Activated T-cell treated with anti-CD3 and anti-CD28 coated beads, Interleukin-2, amount 50 U/mL, for 72 hours (primary cell): ENCODE measurements around the gene PGAP6. TPM values are rescaled to one million over a fixed set of nuclear protein-coding genes. Genes with fewer than 3 reads are reported as not detected.
"Not testable (repeated sequence)": the region's sequence is repeated elsewhere in the genome, so short reads cannot be mapped to it uniquely, and the experiment has no call there.

Source experiments
- ATAC-seq, 2 donors: fragments of 150-1000 bp; cut with Tn5 transposase; replicated peaks in 1 of 2; 2 replicates each; pipeline ENCODE4 v1.10.0; 2021; ENCODE audit warnings: moderate library complexity in 2 of 2, mild to moderate bottlenecking in 1 of 2
- DNase-seq, 2 donors: peaks; one replicate each; pipeline ENCODE4 v3.0.0; 2021 to 2022; ENCODE audit warnings: mixed read lengths in 1 of 2
- H3K27ac Mint-ChIP-seq: one replicate; pipeline ENCODE4 v1.8.0; 2022; ENCODE audit warnings: mild to moderate bottlenecking, moderate library complexity, mixed read lengths
- H3K27me3 Mint-ChIP-seq: one replicate; pipeline ENCODE4 v1.8.0; 2022; ENCODE audit warnings: low read depth, mixed read lengths
- H3K36me3 Mint-ChIP-seq, 2 donors: one replicate each; pipeline ENCODE4 v1.8.0; 2022; ENCODE audit warnings: mixed read lengths in 2 of 2, mild to moderate bottlenecking in 1 of 2; ENCODE audit not compliant: insufficient read depth in 2 of 2
- H3K4me1 Mint-ChIP-seq: one replicate; pipeline ENCODE4 v1.8.0; 2022; ENCODE audit warnings: low read depth, mixed read lengths
- H3K4me3 Mint-ChIP-seq, 2 donors: one replicate each; pipeline ENCODE4 v1.8.0; 2022; ENCODE audit warnings: mild to moderate bottlenecking in 2 of 2, mixed read lengths in 2 of 2, moderate library complexity in 2 of 2
- H3K9me3 Mint-ChIP-seq, 2 donors: one replicate each; pipeline ENCODE4 v1.8.0; 2022; ENCODE audit warnings: mixed read lengths in 2 of 2
- total RNA-seq, 2 donors: library from RNA; stranded (reverse); gene quantifications; one replicate each; pipeline ENCODE4 v1.2.3, GENCODE V29; 2022

Gene PGAP6
- total RNA-seq, 2 donors from 2014 or later = 29.7 to 39.7 TPM

DNA sequence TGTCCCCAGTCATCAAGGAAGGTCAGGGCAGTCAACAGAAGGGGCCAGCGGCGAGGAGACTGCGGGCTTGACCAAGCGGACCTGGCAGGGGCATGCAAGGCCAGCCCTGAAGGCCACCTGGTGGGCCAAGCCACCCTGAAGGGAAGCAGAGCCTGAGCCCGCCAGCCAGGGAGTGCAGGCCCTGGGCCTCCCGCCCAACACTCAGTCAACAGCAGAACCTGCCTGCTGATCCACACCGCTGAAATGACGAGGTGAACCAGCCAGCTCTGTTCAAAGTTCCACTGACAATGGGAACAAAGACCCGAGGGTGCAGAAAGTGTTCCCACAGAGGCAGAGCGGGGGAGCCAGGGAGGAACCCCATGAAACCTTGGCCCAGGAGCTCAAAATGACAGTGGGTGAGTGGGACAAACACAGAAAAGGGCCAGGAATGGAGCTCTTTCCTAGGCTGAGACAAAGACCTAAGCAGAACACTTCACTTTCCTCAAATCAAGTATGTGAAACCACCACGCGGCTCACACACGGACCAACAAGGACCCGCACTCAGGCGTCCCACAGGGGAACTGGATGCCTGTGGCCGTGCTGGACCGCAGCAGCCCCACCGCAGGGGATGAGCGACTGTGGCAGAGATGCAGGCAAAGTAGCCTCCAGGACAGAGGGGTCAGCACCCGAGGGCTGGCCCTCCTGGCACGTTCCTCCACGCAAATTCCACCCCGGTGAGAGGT is 41.2 kb downstream of the PGAP6 start:
- Mint-ChIP-seq H3K9me3 (no peaks in the 10 kb centered on the region), H3K4me3 (no peak overlapping the region), H3K4me1 (peaks cover 56% of the 10 kb centered on the region), H3K36me3 (peaks cover 2 to 9% of the 10 kb centered on the region in 2 donors), H3K27me3 (no peaks in the 10 kb centered on the region), H3K27ac (no peak overlapping the region)
- no peak for ATAC-seq
- no peak for DNase-seq

GRCh38 chr16:339680-340079 is 42.1 kb downstream of the PGAP6 start:
- peak; percentile 25 to 36 for ATAC-seq
- no peaks in the 10 kb centered on the region for H3K9me3 Mint-ChIP-seq
- H3K27ac Mint-ChIP-seq = no peak overlapping the region
- H3K36me3 Mint-ChIP-seq = peaks cover 2 to 7% of the 10 kb centered on the region in 2 donors
- DNase-seq = no peak
- H3K4me3 Mint-ChIP-seq = peak overlapping the region in 1 of 2 donors; percentile 42
- no peaks in the 10 kb centered on the region for H3K27me3 Mint-ChIP-seq
- peaks cover 55% of the 10 kb centered on the region for H3K4me1 Mint-ChIP-seq

GRCh38 chr16:337975-338575 is 43.7 kb downstream of the PGAP6 start:
- no peak overlapping the region for H3K4me3 Mint-ChIP-seq
- no peak overlapping the region for H3K27ac Mint-ChIP-seq
- no peaks in the 10 kb centered on the region for H3K27me3 Mint-ChIP-seq
- DNase-seq (no peak), ATAC-seq (no peak)
- peaks cover 45% of the 10 kb centered on the region for H3K4me1 Mint-ChIP-seq
- H3K36me3 Mint-ChIP-seq = peaks cover 0 to 2% of the 10 kb centered on the region in 2 donors
- H3K9me3 Mint-ChIP-seq = peaks cover 0 to 3% of the 10 kb centered on the region in 2 donors

DNA sequence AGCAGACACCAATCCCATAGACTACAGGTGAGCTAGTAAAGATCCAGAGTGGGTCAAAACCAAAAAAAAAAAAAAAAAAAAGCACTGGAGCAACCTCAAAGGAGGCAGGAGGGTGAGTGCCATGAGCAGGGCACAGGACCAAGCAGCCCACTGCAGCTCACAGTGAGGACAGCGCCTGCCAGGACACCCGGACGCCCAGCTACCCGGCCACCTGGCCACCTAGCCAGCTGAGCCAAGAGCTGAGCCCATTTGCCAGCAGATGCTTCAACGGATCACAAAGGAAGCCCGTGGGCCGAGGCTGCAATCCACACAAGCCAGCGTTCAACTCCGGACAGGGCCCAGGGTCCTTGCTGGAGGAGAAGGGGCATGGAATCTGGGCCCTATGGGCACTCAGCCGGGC is 44.3 kb downstream of the PGAP6 start:
- peaks cover 42% of the 10 kb centered on the region for H3K4me1 Mint-ChIP-seq
- H3K27me3 Mint-ChIP-seq = no peaks in the 10 kb centered on the region
- H3K9me3 Mint-ChIP-seq = peaks cover 0 to 3% of the 10 kb centered on the region in 2 donors
- ATAC-seq (no peak), DNase-seq (no peak)
- peaks cover 0 to 2% of the 10 kb centered on the region in 2 donors for H3K36me3 Mint-ChIP-seq
- H3K27ac Mint-ChIP-seq = no peak overlapping the region
- no peak overlapping the region for H3K4me3 Mint-ChIP-seq

- ATAC-seq (no peak), DNase-seq (no peak)
- no peaks in the 10 kb centered on the region for H3K27me3 Mint-ChIP-seq
- H3K27ac Mint-ChIP-seq = no peak overlapping the region
- no peaks in the 10 kb centered on the region for H3K36me3 Mint-ChIP-seq
- H3K4me3 Mint-ChIP-seq = no peak overlapping the region
- H3K4me1 Mint-ChIP-seq = peaks cover 45% of the 10 kb centered on the region
- peaks cover 0 to 3% of the 10 kb centered on the region in 2 donors for H3K9me3 Mint-ChIP-seq
Measured at GRCh38 chr16:336269-336668, 45.5 kb downstream of the PGAP6 start.

DNA sequence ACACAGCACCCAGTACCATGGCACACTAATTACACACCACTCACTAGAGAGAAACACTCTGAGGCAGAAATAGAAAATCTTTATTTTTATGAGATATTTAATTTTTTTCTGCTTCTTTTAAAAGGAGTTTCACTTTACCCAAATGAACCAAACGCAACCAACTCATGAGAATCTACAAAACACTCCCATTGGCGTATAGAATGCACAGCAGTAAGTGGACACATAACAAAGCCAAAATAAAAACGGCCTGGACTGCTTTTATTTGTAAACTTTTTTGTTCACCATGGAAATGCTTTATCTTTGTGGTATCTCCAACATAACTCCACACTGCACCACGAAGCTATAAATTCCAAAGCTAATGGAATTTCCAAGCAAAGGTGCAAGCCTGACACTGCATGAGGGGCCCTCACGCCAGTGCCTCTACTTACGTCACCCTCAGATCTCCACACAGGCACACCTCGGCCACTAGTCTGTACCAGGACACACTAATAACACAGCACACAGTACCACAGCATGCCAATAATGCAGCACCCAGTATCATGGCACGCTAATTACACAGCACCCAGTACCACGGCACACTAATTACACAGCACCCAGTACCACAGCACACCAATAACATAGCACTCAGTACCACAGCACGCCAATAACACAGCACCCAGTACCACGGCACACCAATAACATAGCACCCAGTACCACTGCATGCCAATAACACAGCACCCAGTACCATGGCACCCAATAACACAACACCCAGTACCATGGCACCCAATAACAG is 46.7 kb downstream of the PGAP6 start:
- not testable (repeated sequence) for DNase-seq, H3K36me3 Mint-ChIP-seq, ATAC-seq, H3K4me3 Mint-ChIP-seq, H3K27me3 Mint-ChIP-seq, H3K9me3 Mint-ChIP-seq, H3K27ac Mint-ChIP-seq
- peaks cover 56% of the 10 kb centered on the region for H3K4me1 Mint-ChIP-seq

GRCh38 chr16:334164-334832 is 47.5 kb downstream of the PGAP6 start:
- ATAC-seq, DNase-seq, H3K27me3 Mint-ChIP-seq, H3K9me3 Mint-ChIP-seq, H3K4me3 Mint-ChIP-seq, H3K36me3 Mint-ChIP-seq, H3K27ac Mint-ChIP-seq: not testable (repeated sequence)
- peaks cover 51% of the 10 kb centered on the region for H3K4me1 Mint-ChIP-seq

- Mint-ChIP-seq H3K9me3 (peaks cover 0 to 3% of the 10 kb centered on the region in 2 donors), H3K36me3 (peaks cover 0 to 3% of the 10 kb centered on the region in 2 donors), H3K27ac (no peak overlapping the region), H3K4me1 (peaks cover 47% of the 10 kb centered on the region), H3K27me3 (no peaks in the 10 kb centered on the region), H3K4me3 (no peak overlapping the region)
- DNase-seq (no peak), ATAC-seq (no peak)
Measured at GRCh38 chr16:333406-334094, 48.2 kb downstream of the PGAP6 start.

DNA sequence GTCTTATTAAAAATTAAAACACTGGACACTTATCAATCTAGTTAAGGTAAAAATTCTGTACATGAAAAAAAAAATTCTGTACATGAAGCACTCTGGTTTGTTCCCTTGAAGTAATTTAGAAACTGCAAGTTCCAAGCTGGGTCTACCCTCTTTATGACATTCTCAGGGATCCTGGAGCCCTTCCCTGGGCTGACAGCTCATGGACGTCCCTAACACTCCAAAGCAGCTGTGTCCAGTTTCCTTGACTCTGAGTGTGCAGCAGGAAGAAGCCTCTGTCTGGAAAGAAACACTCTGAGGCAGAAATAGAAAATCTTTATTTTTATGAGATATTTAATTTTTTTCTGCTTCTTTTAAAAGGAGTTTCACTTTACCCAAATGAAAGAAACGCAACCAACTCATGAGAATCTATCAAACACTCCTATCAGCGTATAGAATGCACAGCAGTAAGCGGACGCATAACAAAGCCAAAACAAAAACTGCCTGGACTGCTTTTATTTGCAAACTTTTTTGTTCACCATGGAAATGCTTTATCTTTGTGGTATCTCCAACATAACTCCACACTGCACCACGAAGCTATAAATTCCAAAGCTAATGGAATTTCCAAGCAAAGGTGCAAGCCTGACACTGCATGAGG is 50.5 kb downstream of the PGAP6 start:
- H3K9me3 Mint-ChIP-seq, H3K36me3 Mint-ChIP-seq, ATAC-seq, H3K27ac Mint-ChIP-seq, DNase-seq, H3K27me3 Mint-ChIP-seq, H3K4me3 Mint-ChIP-seq: not testable (repeated sequence)
- H3K4me1 Mint-ChIP-seq = peaks cover 58% of the 10 kb centered on the region

DNA sequence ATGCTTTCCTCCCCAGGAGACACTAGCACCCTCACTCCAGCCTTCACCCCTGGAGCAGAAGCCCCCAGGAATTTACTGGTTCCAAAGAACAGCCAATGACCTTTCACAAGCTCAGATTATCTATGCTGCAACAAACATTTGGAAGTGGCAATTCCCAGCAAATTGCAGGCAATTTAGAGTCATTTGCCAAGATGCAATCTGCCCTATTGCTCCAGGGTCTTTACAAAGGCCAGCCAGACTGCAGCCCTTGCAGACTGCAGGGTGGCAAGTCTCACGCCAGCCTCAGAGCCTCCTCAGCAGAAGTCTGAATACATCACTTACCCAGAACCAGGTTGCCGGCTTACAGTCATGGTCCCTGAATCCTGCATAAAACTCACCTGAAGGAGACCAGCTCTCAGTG is 51.0 kb downstream of the PGAP6 start:
- Mint-ChIP-seq H3K27me3 (no peaks in the 10 kb centered on the region), H3K4me1 (peaks cover 58% of the 10 kb centered on the region), H3K27ac (no peak overlapping the region), H3K36me3 (peaks cover 0 to 3% of the 10 kb centered on the region in 2 donors), H3K4me3 (no peak overlapping the region), H3K9me3 (peaks cover 0 to 3% of the 10 kb centered on the region in 2 donors)
- ATAC-seq (no peak), DNase-seq (no peak)

GRCh38 chr16:325375-326145 is 56.2 kb downstream of the PGAP6 start:
- Mint-ChIP-seq H3K4me3 (peak overlapping the region; percentile 71 to 86), H3K4me1 (peaks cover 66% of the 10 kb centered on the region)

More at GRCh38 chr16:325375-326145, 56.2 kb downstream of the PGAP6 start:
- Mint-ChIP-seq H3K9me3 (no peaks in the 10 kb centered on the region), H3K27me3 (no peaks in the 10 kb centered on the region), H3K36me3 (peaks cover 0 to 3% of the 10 kb centered on the region in 2 donors), H3K27ac (peak overlapping the region; percentile 50)
- no peak for DNase-seq
- no peak for ATAC-seq
